ENCODE results near the gene ST8SIA4.

The ST8SIA4 gene

GRCh38 chr5:100826133-100826532 lies 76.9 kb downstream of the ST8SIA4 start:
- Histone ChIP-seq H3K36me3 (ENCODE audit: insufficient read depth, low read length) (no peaks in the 10 kb centered on the region), H3K4me3 (ENCODE audit: low read length, poor library complexity, severe bottlenecking) (no peak overlapping the region), H3K9me3 (ENCODE audit: insufficient read depth, low read depth, low read length) (no peaks in the 10 kb centered on the region), H3K4me1 (ENCODE audit: insufficient read depth, low read length, poor library complexity, severe bottlenecking) (no peaks in the 10 kb centered on the region), H2AFZ (ENCODE audit: low read length) (no peak overlapping the region), H3K79me2 (ENCODE audit: insufficient read depth, low read length) (0 out of 2 replicates have a peak, but pooled peaks cover 3% of the 10 kb centered on the region), H3K9ac (ENCODE audit: low read depth, low read length, poor library complexity, severe bottlenecking) (no peak overlapping the region), H4K20me1 (ENCODE audit: insufficient read depth, low read length, poor library complexity, severe bottlenecking) (no peaks in the 10 kb centered on the region), H3K9me2 (replicated peaks; ENCODE audit: low read depth, low read length) (no peaks in the 10 kb centered on the region), H3K4me2 (ENCODE audit: low read depth, low read length, poor library complexity, severe bottlenecking) (no peak overlapping the region), H3F3A (ENCODE audit: low read depth) (no peaks in the 10 kb centered on the region), H3K27me3 (ENCODE audit: insufficient read depth, low read length, poor library complexity, severe bottlenecking) (no peaks in the 10 kb centered on the region)
- no peak for TF ChIP-seq EZH2phosphoT487 (IDR thresholded peaks at IDR 0.05; ENCODE audit: borderline replicate concordance)

- Histone ChIP-seq H3K36me3 (ENCODE audit: insufficient read depth, low read length) (no peaks in the 10 kb centered on the region), H3K79me2 (ENCODE audit: insufficient read depth, low read length) (0 out of 2 replicates have a peak, but pooled peaks cover 3% of the 10 kb centered on the region), H3K9me3 (ENCODE audit: insufficient read depth, low read depth, low read length) (no peaks in the 10 kb centered on the region), H3K9me2 (replicated peaks; ENCODE audit: low read depth, low read length) (no peaks in the 10 kb centered on the region), H3K27me3 (ENCODE audit: insufficient read depth, low read length, poor library complexity, severe bottlenecking) (no peaks in the 10 kb centered on the region), H3F3A (ENCODE audit: low read depth) (no peaks in the 10 kb centered on the region), H4K20me1 (ENCODE audit: insufficient read depth, low read length, poor library complexity, severe bottlenecking) (no peaks in the 10 kb centered on the region), H3K4me2 (ENCODE audit: low read depth, low read length, poor library complexity, severe bottlenecking) (no peak overlapping the region), H2AFZ (ENCODE audit: low read length) (no peak overlapping the region), H3K9ac (ENCODE audit: low read depth, low read length, poor library complexity, severe bottlenecking) (no peak overlapping the region), H3K4me3 (ENCODE audit: low read length, poor library complexity, severe bottlenecking) (no peak overlapping the region), H3K4me1 (ENCODE audit: insufficient read depth, low read length, poor library complexity, severe bottlenecking) (no peaks in the 10 kb centered on the region)
- TF ChIP-seq CTCF (conservative IDR thresholded peaks at IDR 0.05; ENCODE audit: low read length) (no peak), EZH2phosphoT487 (IDR thresholded peaks at IDR 0.05; ENCODE audit: borderline replicate concordance) (no peak)
These were observed 78.4 kb downstream of the ST8SIA4 start for GRCh38 chr5:100824635-100825034.

- Histone ChIP-seq H3K79me2 (ENCODE audit: insufficient read depth, low read length) (0 out of 2 replicates have a peak, but pooled peaks cover under 1% of the 10 kb centered on the region), H3K4me1 (ENCODE audit: insufficient read depth, low read length, poor library complexity, severe bottlenecking) (no peaks in the 10 kb centered on the region), H3K4me3 (ENCODE audit: low read length, poor library complexity, severe bottlenecking) (no peak overlapping the region), H3K27me3 (ENCODE audit: insufficient read depth, low read length, poor library complexity, severe bottlenecking) (no peaks in the 10 kb centered on the region), H3F3A (ENCODE audit: low read depth) (no peaks in the 10 kb centered on the region), H3K9ac (ENCODE audit: low read depth, low read length, poor library complexity, severe bottlenecking) (no peak overlapping the region), H3K36me3 (ENCODE audit: insufficient read depth, low read length) (no peaks in the 10 kb centered on the region), H4K20me1 (ENCODE audit: insufficient read depth, low read length, poor library complexity, severe bottlenecking) (no peaks in the 10 kb centered on the region), H3K9me3 (ENCODE audit: insufficient read depth, low read depth, low read length) (no peaks in the 10 kb centered on the region), H2AFZ (ENCODE audit: low read length) (no peak overlapping the region), H3K4me2 (ENCODE audit: low read depth, low read length, poor library complexity, severe bottlenecking) (no peak overlapping the region), H3K9me2 (replicated peaks; ENCODE audit: low read depth, low read length) (no peaks in the 10 kb centered on the region)
- TF ChIP-seq EZH2phosphoT487 (IDR thresholded peaks at IDR 0.05; ENCODE audit: borderline replicate concordance) = no peak
These were observed 79.3 kb downstream of the ST8SIA4 start for GRCh38 chr5:100823812-100824211.

- Histone ChIP-seq H3K4me1 (ENCODE audit: insufficient read depth, low read length, poor library complexity, severe bottlenecking) (no peaks in the 10 kb centered on the region), H3K9me2 (replicated peaks; ENCODE audit: low read depth, low read length) (no peaks in the 10 kb centered on the region), H3K4me3 (ENCODE audit: low read length, poor library complexity, severe bottlenecking) (no peak overlapping the region), H3K4me2 (ENCODE audit: low read depth, low read length, poor library complexity, severe bottlenecking) (no peak overlapping the region), H3K79me2 (ENCODE audit: insufficient read depth, low read length) (no peaks in the 10 kb centered on the region), H3K9ac (ENCODE audit: low read depth, low read length, poor library complexity, severe bottlenecking) (no peak overlapping the region), H3K27me3 (ENCODE audit: insufficient read depth, low read length, poor library complexity, severe bottlenecking) (no peaks in the 10 kb centered on the region), H4K20me1 (ENCODE audit: insufficient read depth, low read length, poor library complexity, severe bottlenecking) (peaks cover 3% of the 10 kb centered on the region), H3K9me3 (ENCODE audit: insufficient read depth, low read depth, low read length) (no peaks in the 10 kb centered on the region), H2AFZ (ENCODE audit: low read length) (no peak overlapping the region), H3K36me3 (ENCODE audit: insufficient read depth, low read length) (no peaks in the 10 kb centered on the region), H3F3A (ENCODE audit: low read depth) (no peaks in the 10 kb centered on the region)
- TF ChIP-seq EZH2phosphoT487 (IDR thresholded peaks at IDR 0.05; ENCODE audit: borderline replicate concordance) = no peak
- no peak for TF ChIP-seq CTCF (conservative IDR thresholded peaks at IDR 0.05; ENCODE audit: low read length)
These were observed 81.3 kb downstream of the ST8SIA4 start for GRCh38 chr5:100821751-100822150.

Measured in Loucy (cell line).